Dermis blood vessel endothelial cell (primary cell): ENCODE data around the gene MAP3K2. TPM values are rescaled to one million over a fixed set of nuclear protein-coding genes. Genes with fewer than 3 reads are reported as not detected.
A peak's percentile ranks its signal among the peaks of the same experiment; 100 is the strongest.
"Not testable (repeated sequence)": the region's sequence is repeated elsewhere in the genome, so short reads cannot be mapped to it uniquely, and the experiment has no call there.

ENCODE experiments used
- DNase-seq: peaks from one replicate; pipeline ENCODE4 v3.0.0; 2010
- total RNA-seq: library from RNA; depleted of rRNA; stranded (reverse); fragments of >200 nt; gene quantifications from 2 replicates; pipeline ENCODE4 v1.2.3, GENCODE V29; 2014

Gene MAP3K2
- total RNA-seq, 1 donor from 2014 or later: 28.4 TPM

GRCh38 chr2:127379712-127380355 is 7.9 kb downstream of the MAP3K2 start:
- no peak for DNase-seq

GRCh38 chr2:127378720-127379119 is 9.1 kb downstream of the MAP3K2 start:
- DNase-seq: no peak

- no peak for DNase-seq
These were observed 10.5 kb downstream of the MAP3K2 start for GRCh38 chr2:127377262-127377661.

GRCh38 chr2:127376257-127376656 is 11.5 kb downstream of the MAP3K2 start:
- DNase-seq: no peak

GRCh38 chr2:127373362-127374083 is 14.3 kb downstream of the MAP3K2 start:
- DNase-seq: no peak

- DNase-seq: no peak
These were observed 16.7 kb downstream of the MAP3K2 start for GRCh38 chr2:127371037-127371436.

GRCh38 chr2:127370010-127370409 is 17.8 kb downstream of the MAP3K2 start:
- DNase-seq: no peak

GRCh38 chr2:127365211-127365643 is 22.5 kb downstream of the MAP3K2 start:
- no peak for DNase-seq

GRCh38 chr2:127362971-127363370 is 24.8 kb downstream of the MAP3K2 start:
- DNase-seq: no peak

- DNase-seq: no peak
These were observed 25.6 kb downstream of the MAP3K2 start for GRCh38 chr2:127361929-127362885.

- DNase-seq: no peak
These were observed 27.5 kb downstream of the MAP3K2 start for GRCh38 chr2:127360242-127360641.

- no peak for DNase-seq
These were observed 28.3 kb downstream of the MAP3K2 start for GRCh38 chr2:127359520-127359919.

- DNase-seq: no peak
These were observed 28.8 kb downstream of the MAP3K2 start for GRCh38 chr2:127358971-127359370.

GRCh38 chr2:127358044-127358443 is 29.7 kb downstream of the MAP3K2 start:
- no peak for DNase-seq

- no peak for DNase-seq
These were observed 30.2 kb downstream of the MAP3K2 start for GRCh38 chr2:127357591-127357990.

- no peak for DNase-seq
These were observed 31.2 kb downstream of the MAP3K2 start for GRCh38 chr2:127356531-127356930.

- DNase-seq: peak; percentile 65
These were observed 32.3 kb downstream of the MAP3K2 start for GRCh38 chr2:127355407-127356008.

GRCh38 chr2:127353873-127354676 is 33.7 kb downstream of the MAP3K2 start:
- not testable (repeated sequence) for DNase-seq

GRCh38 chr2:127353223-127353622 is 34.6 kb downstream of the MAP3K2 start:
- not testable (repeated sequence) for DNase-seq

GRCh38 chr2:127351603-127352002 is 36.2 kb downstream of the MAP3K2 start:
- DNase-seq: no peak

GRCh38 chr2:127348426-127349000 is 39.3 kb downstream of the MAP3K2 start:
- DNase-seq: no peak
